MM.1S (cell line): ENCODE measurements around the gene CCDC80.

ENCODE experiments used
- EZH2 ChIP-seq: fragments of 300-600 bp; sonication (generic); optimal IDR thresholded peaks from 2 replicates; pipeline ENCODE3; 2017; ENCODE audit warnings: low read depth, mild to moderate bottlenecking, antibody characterized with exemption, low read length, mixed read lengths
- TF ChIP-seq, protein P1 (sequence below): fragments of 300-600 bp; sonication (generic); IDR thresholded peaks from 2 replicates; pipeline ENCODE4 v1.5.1; 2016; ENCODE audit warnings: antibody characterized with exemption, low read length, mixed read lengths

GRCh38 chr3:112561734-112562529 lies 79.0 kb downstream of the CCDC80 start, which contains the start of the genes ATG3 and SLC35A5:
- TF ChIP-seq, protein P1, sequence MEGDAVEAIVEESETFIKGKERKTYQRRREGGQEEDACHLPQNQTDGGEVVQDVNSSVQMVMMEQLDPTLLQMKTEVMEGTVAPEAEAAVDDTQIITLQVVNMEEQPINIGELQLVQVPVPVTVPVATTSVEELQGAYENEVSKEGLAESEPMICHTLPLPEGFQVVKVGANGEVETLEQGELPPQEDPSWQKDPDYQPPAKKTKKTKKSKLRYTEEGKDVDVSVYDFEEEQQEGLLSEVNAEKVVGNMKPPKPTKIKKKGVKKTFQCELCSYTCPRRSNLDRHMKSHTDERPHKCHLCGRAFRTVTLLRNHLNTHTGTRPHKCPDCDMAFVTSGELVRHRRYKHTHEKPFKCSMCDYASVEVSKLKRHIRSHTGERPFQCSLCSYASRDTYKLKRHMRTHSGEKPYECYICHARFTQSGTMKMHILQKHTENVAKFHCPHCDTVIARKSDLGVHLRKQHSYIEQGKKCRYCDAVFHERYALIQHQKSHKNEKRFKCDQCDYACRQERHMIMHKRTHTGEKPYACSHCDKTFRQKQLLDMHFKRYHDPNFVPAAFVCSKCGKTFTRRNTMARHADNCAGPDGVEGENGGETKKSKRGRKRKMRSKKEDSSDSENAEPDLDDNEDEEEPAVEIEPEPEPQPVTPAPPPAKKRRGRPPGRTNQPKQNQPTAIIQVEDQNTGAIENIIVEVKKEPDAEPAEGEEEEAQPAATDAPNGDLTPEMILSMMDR = no peak
- TF ChIP-seq EZH2 = no peak
